ENCODE results near the gene ARHGEF17. TPM values are rescaled to one million over a fixed set of nuclear protein-coding genes. Genes with fewer than 3 reads are reported as not detected.

Gene ARHGEF17
- total and polyA plus RNA-seq, 2 of the 13 experiments (the other 11 are each of a cell fraction or from before 2014, with no cell fraction given): 10.7 to 28.8 TPM

- no peak for TF ChIP-seq PCBP1 (IDR thresholded peaks at IDR 0.05; ENCODE audit: borderline replicate concordance, low read depth, low read length)
- TF ChIP-seq CC2D1A (CRISPR knock-in tag; IDR thresholded peaks at IDR 0.05): no peak
- TF ChIP-seq E2F2 (CRISPR knock-in tag; IDR thresholded peaks at IDR 0.05; ENCODE audit: borderline replicate concordance): peak; percentile 81; the same call in 1 of the 2 replicates
- peak; percentile 60; the same call in 1 of the 2 replicates for TF ChIP-seq ZBTB14 (CRISPR knock-in tag; IDR thresholded peaks at IDR 0.05)
- TF ChIP-seq ARNTL (CRISPR knock-in tag; IDR thresholded peaks at IDR 0.05): no peak
- no peak for TF ChIP-seq ZBTB37 (CRISPR knock-in tag; IDR thresholded peaks at IDR 0.05)
- TF ChIP-seq ZNF24 (IDR thresholded peaks at IDR 0.05): no peak
- TF ChIP-seq ZNF577 (CRISPR knock-in tag; IDR thresholded peaks at IDR 0.05; ENCODE audit: borderline replicate concordance, low read depth): no peak
- peak; percentile 38; the same call in 1 of the 2 replicates for TF ChIP-seq POGK (CRISPR knock-in tag; conservative IDR thresholded peaks at IDR 0.05)
- no peak for TF ChIP-seq STAT5B (CRISPR knock-in tag; IDR thresholded peaks at IDR 0.05)
- TF ChIP-seq AGO1 (IDR thresholded peaks at IDR 0.05; ENCODE audit: low read depth, low read length, poor library complexity, severe bottlenecking): no peak
- peak; percentile 67 for TF ChIP-seq FOXP4 (CRISPR knock-in tag; IDR thresholded peaks at IDR 0.05)
- TF ChIP-seq ZNF326 (CRISPR knock-in tag; IDR thresholded peaks at IDR 0.05; ENCODE audit: borderline replicate concordance): no peak
- no peak for TF ChIP-seq ZBTB3 (CRISPR knock-in tag; IDR thresholded peaks at IDR 0.05; ENCODE audit: borderline replicate concordance, low read depth)
- 0 out of 2 replicates have a peak, but pooled peaks have one; percentile 70 for TF ChIP-seq MTF1 (CRISPR knock-in tag; IDR thresholded peaks at IDR 0.05)
- TF ChIP-seq BATF2 (CRISPR knock-in tag; IDR thresholded peaks at IDR 0.05): peak; percentile 76; the same call in 1 of the 2 replicates
- no peak for TF ChIP-seq XBP1 (CRISPR knock-in tag; IDR thresholded peaks at IDR 0.05)
These were observed 1.2 kb downstream of the ARHGEF17 start (continued) for GRCh38 chr11:73308961-73309919.

Data from HepG2 (cell line).